SK-N-SH treated with all-trans-retinoic acid at 6 μM for 48 hours (cell line): ENCODE results near the gene YIPF2.

Source experiments
- ATAC-seq: fragments of 200-7000 bp; cut with Tn5 transposase; 3 replicates; pipeline ENCODE4 v1.9.1; 2020; ENCODE audit warnings: mild to moderate bottlenecking, moderate library complexity
- ARNTL ChIP-seq: fragments of 450-650 bp; formaldehyde crosslinking; IDR thresholded peaks from 2 replicates; pipeline ENCODE4 v1.5.0; 2020; ENCODE audit warnings: low read depth, mild to moderate bottlenecking, moderate library complexity, borderline replicate concordance
- BACH2 ChIP-seq: fragments of 250-450 bp; sonication (Bioruptor Pico); IDR thresholded peaks from 2 replicates; pipeline ENCODE4 v1.9.0; 2021; ENCODE audit warnings: mild to moderate bottlenecking, borderline replicate concordance
- CREB5 ChIP-seq: fragments of 250-450 bp; sonication (Bioruptor Pico); IDR thresholded peaks from 2 replicates; pipeline ENCODE4 v1.5.1; 2020; ENCODE audit warnings: low read depth, mild to moderate bottlenecking, moderate library complexity
- CSDC2 ChIP-seq: fragments of 250-450 bp; sonication (Bioruptor Pico); IDR thresholded peaks from 2 replicates; pipeline ENCODE4 v1.5.0; 2020; ENCODE audit warnings: mild to moderate bottlenecking, moderate library complexity
- CSRNP3 ChIP-seq: fragments of 250-450 bp; sonication (Bioruptor Pico); IDR thresholded peaks from 2 replicates; pipeline ENCODE4 v1.5.1; 2021; ENCODE audit warnings: mild to moderate bottlenecking, moderate library complexity
- GLIS3 ChIP-seq: fragments of 250-450 bp; sonication (Bioruptor Pico); IDR thresholded peaks from 2 replicates; pipeline ENCODE4 v1.5.0; 2020; ENCODE audit warnings: mild to moderate bottlenecking, moderate library complexity
- OSR1 ChIP-seq: fragments of 250-450 bp; sonication (Bioruptor Pico); IDR thresholded peaks from 2 replicates; pipeline ENCODE4 v1.8.0; 2022; ENCODE audit warnings: moderate library complexity, mild to moderate bottlenecking, inconsistent platforms
- PATZ1 ChIP-seq: fragments of 250-450 bp; sonication (Bioruptor Pico); IDR thresholded peaks from 2 replicates; pipeline ENCODE4 v1.8.0; 2020; ENCODE audit warnings: mild to moderate bottlenecking, moderate library complexity, borderline replicate concordance
- POU6F1 ChIP-seq: fragments of 250-450 bp; sonication (Bioruptor Pico); IDR thresholded peaks from 2 replicates; pipeline ENCODE4 v1.8.0; 2021; ENCODE audit warnings: low read depth, mild to moderate bottlenecking, moderate library complexity, borderline replicate concordance
- PPARA ChIP-seq: fragments of 250-450 bp; sonication (Bioruptor Pico); IDR thresholded peaks from 2 replicates; pipeline ENCODE4 v1.5.0; 2020; ENCODE audit warnings: mild to moderate bottlenecking, borderline replicate concordance
- RARB ChIP-seq: fragments of 250-450 bp; sonication (Bioruptor Pico); IDR thresholded peaks from 2 replicates; pipeline ENCODE4 v1.8.0; 2021; ENCODE audit warnings: mild to moderate bottlenecking, moderate library complexity
- SNAI2 ChIP-seq: fragments of 250-450 bp; sonication (Bioruptor Pico); IDR thresholded peaks from 2 replicates; pipeline ENCODE4 v1.5.0; 2020; ENCODE audit warnings: mild to moderate bottlenecking, moderate library complexity
- TCF4 ChIP-seq: fragments of 250-450 bp; sonication (Bioruptor Pico); IDR thresholded peaks from 2 replicates; pipeline ENCODE4 v1.8.0; 2021; ENCODE audit warnings: mild to moderate bottlenecking, moderate library complexity, borderline replicate concordance
- TOX ChIP-seq: fragments of 250-450 bp; sonication (Bioruptor Pico); IDR thresholded peaks from 2 replicates; pipeline ENCODE4 v1.8.0; 2021; ENCODE audit warnings: mild to moderate bottlenecking, moderate library complexity, borderline replicate concordance
- TSHZ2 ChIP-seq: fragments of 250-450 bp; sonication (Bioruptor Pico); IDR thresholded peaks from 2 replicates; pipeline ENCODE4 v1.5.0; 2020; ENCODE audit warnings: mild to moderate bottlenecking, moderate library complexity
- ZC3H10 ChIP-seq: fragments of 250-450 bp; sonication (Bioruptor Pico); IDR thresholded peaks from 2 replicates; pipeline ENCODE4 v1.5.1; 2021; ENCODE audit warnings: mild to moderate bottlenecking, moderate library complexity
- ZFP3 ChIP-seq: fragments of 250-450 bp; sonication (Bioruptor Pico); IDR thresholded peaks from 2 replicates; pipeline ENCODE4 v1.5.0; 2020; ENCODE audit warnings: mild to moderate bottlenecking, moderate library complexity
- ZFP30 ChIP-seq: fragments of 450-650 bp; formaldehyde crosslinking; IDR thresholded peaks from 2 replicates; pipeline ENCODE4 v1.5.0; 2022; ENCODE audit warnings: mild to moderate bottlenecking, moderate library complexity
- ZNF565 ChIP-seq: fragments of 450-650 bp; formaldehyde crosslinking; conservative IDR thresholded peaks from 2 replicates; pipeline ENCODE4 v1.5.0; 2020; ENCODE audit warnings: low read depth, mild to moderate bottlenecking, moderate library complexity
- ZNF70 ChIP-seq: fragments of 450-650 bp; formaldehyde crosslinking; IDR thresholded peaks from 2 replicates; pipeline ENCODE4 v1.5.0; 2020; ENCODE audit warnings: mild to moderate bottlenecking, moderate library complexity
- ZNF8 ChIP-seq: fragments of 450-650 bp; formaldehyde crosslinking; IDR thresholded peaks from 2 replicates; pipeline ENCODE4 v1.5.0; 2020; ENCODE audit warnings: mild to moderate bottlenecking, moderate library complexity

Gene YIPF2

GRCh38 chr19:10975374-10976130 is 47.1 kb upstream of the YIPF2 start (continued):
- no peak for TF ChIP-seq TSHZ2
- no peak for TF ChIP-seq PPARA (CRISPR knock-in tag)
- TF ChIP-seq ZFP3 (CRISPR knock-in tag) = no peak

- no peak for TF ChIP-seq GLIS3
- TF ChIP-seq ZNF8 (CRISPR knock-in tag) = no peak
- no peak for TF ChIP-seq ZNF70 (CRISPR knock-in tag)
- no peak for TF ChIP-seq CSDC2 (CRISPR knock-in tag)
- TF ChIP-seq CREB5 (CRISPR knock-in tag) = no peak
- no peak for TF ChIP-seq TOX (CRISPR knock-in tag)
- no peak for TF ChIP-seq TCF4
- TF ChIP-seq ZFP3 (CRISPR knock-in tag) = no peak
- no peak for TF ChIP-seq PPARA (CRISPR knock-in tag)
- TF ChIP-seq CSRNP3 = no peak
- TF ChIP-seq ZFP30 (CRISPR knock-in tag) = no peak
- no peak for TF ChIP-seq ZNF565 (CRISPR knock-in tag)
- TF ChIP-seq ZC3H10 (CRISPR knock-in tag) = no peak
- no peak for TF ChIP-seq SNAI2
- TF ChIP-seq ARNTL (CRISPR knock-in tag) = no peak
- TF ChIP-seq BACH2 (CRISPR knock-in tag) = no peak
- no peak for TF ChIP-seq PATZ1
- no peak for TF ChIP-seq POU6F1
- no peak for TF ChIP-seq RARB (CRISPR knock-in tag)
- TF ChIP-seq OSR1 = no peak
- TF ChIP-seq, all 23 proteins: peak for 0
- no peak for ATAC-seq
These were observed 42.8 kb upstream of the YIPF2 start for GRCh38 chr19:10971107-10971726.

GRCh38 chr19:10968527-10969135 is 40.2 kb upstream of the YIPF2 start:
- no peak for ATAC-seq
- TF ChIP-seq ZFP3 (CRISPR knock-in tag) = no peak
- TF ChIP-seq RARB (CRISPR knock-in tag) = no peak
- TF ChIP-seq TOX (CRISPR knock-in tag) = no peak
- TF ChIP-seq OSR1 = no peak
- no peak for TF ChIP-seq ZNF565 (CRISPR knock-in tag)
- TF ChIP-seq ARNTL (CRISPR knock-in tag) = no peak
- TF ChIP-seq POU6F1 = no peak
- no peak for TF ChIP-seq CSRNP3
- no peak for TF ChIP-seq ZNF8 (CRISPR knock-in tag)
- TF ChIP-seq BACH2 (CRISPR knock-in tag) = no peak
